H1 (cell line): ENCODE data around the gene WDR64. TPM values are rescaled to one million over a fixed set of nuclear protein-coding genes. Genes with fewer than 3 reads are reported as not detected.

Experiments used
- CTCF ChIA-PET: fragments of 300-600 bp; sonication (Branson Sonifier 250); formaldehyde crosslinking; loops from one replicate; lab custom pipeline; 2021; ENCODE audit not compliant: partially characterized antibody; lab: Charles Lee
- POLR2A ChIA-PET: fragments of 300-600 bp; sonication (Branson Sonifier 250); formaldehyde crosslinking; loops from one replicate; lab custom pipeline; 2021; ENCODE audit warnings: inconsistent platforms; ENCODE audit not compliant: partially characterized antibody; lab: Charles Lee
- DNase-seq, 2 experiments: peaks; one replicate each; pipeline versions ENCODE4 v3.0.0 to v3.0.0-alpha.2; 2010 to 2022; ENCODE audit warnings: low spot score in 2 of 2, low read depth in 1 of 2, mixed read lengths in 1 of 2
- FAIRE-seq: peaks from 2 replicates; lab custom pipeline; 2011; peaks lifted over from hg19 to GRCh38; lab: Jason Lieb, UNC
- H2AFZ ChIP-seq: 2 replicates; pipeline ENCODE4 v1.8.1; 2012; ENCODE audit warnings: low read length, inconsistent platforms
- H2AK5ac ChIP-seq: 2 replicates; pipeline ENCODE4 v1.6.1; 2013; ENCODE audit warnings: low read depth, low read length
- H2BK120ac ChIP-seq: replicated peaks from 2 replicates; pipeline ENCODE3; 2013; ENCODE audit warnings: low read depth, low read length, inconsistent platforms
- H2BK12ac ChIP-seq: 2 replicates; pipeline ENCODE4 v1.6.1; 2013; ENCODE audit warnings: low read depth, low read length
- H2BK15ac ChIP-seq: 2 replicates; pipeline ENCODE4 v1.6.1; 2013; ENCODE audit warnings: low read length
- H2BK20ac ChIP-seq: 2 replicates; pipeline ENCODE4 v1.6.1; 2013; ENCODE audit warnings: low read length
- H2BK5ac ChIP-seq: 2 replicates; pipeline ENCODE4 v1.6.1; 2013; ENCODE audit warnings: low read depth, low read length
- H3K14ac ChIP-seq: 2 replicates; pipeline ENCODE4 v1.6.1; 2013; ENCODE audit warnings: inconsistent platforms; ENCODE audit not compliant: insufficient read length
- H3K18ac ChIP-seq: 2 replicates; pipeline ENCODE4 v1.6.1; 2013; ENCODE audit warnings: low read length; ENCODE audit errors: extremely low read depth
- H3K23ac ChIP-seq: 2 replicates; pipeline ENCODE4 v1.6.1; 2013; ENCODE audit warnings: inconsistent platforms; ENCODE audit not compliant: insufficient read length
- H3K23me2 ChIP-seq: 2 replicates; pipeline ENCODE4 v1.6.1; 2013; ENCODE audit warnings: low read depth, low read length
- H3K27ac ChIP-seq: 2 replicates; pipeline ENCODE4 v1.6.1; 2011; ENCODE audit warnings: low read depth, low read length, inconsistent platforms
- H3K27me3 ChIP-seq, 4 experiments: replicated peaks in 1 of 4; 1 replicate in 1 of 4; 2 replicates in 3 of 4; pipeline versions ENCODE4 v1.6.1 to v1.8.1; 2011 to 2013; ENCODE audit warnings: low read length in 3 of 4, mild to moderate bottlenecking in 3 of 4, inconsistent platforms in 2 of 4, mixed read lengths in 2 of 4, moderate library complexity in 1 of 4; ENCODE audit not compliant: control insufficient read depth in 3 of 4, insufficient read depth in 3 of 4; ENCODE audit errors: extremely low read depth in 1 of 4
- H3K36me3 ChIP-seq, 4 experiments: 2 replicates each; pipeline versions ENCODE4 v1.6.1 to v1.8.1; 2011 to 2013; ENCODE audit warnings: mild to moderate bottlenecking in 4 of 4, low read length in 3 of 4, moderate library complexity in 2 of 4, control low read depth in 1 of 4, inconsistent platforms in 1 of 4; ENCODE audit not compliant: insufficient read depth in 4 of 4, control insufficient read depth in 2 of 4
- H3K4ac ChIP-seq: replicated peaks from 2 replicates; pipeline ENCODE3; 2013; ENCODE audit warnings: low read length, low read depth, mixed read lengths, inconsistent platforms; ENCODE audit not compliant: insufficient read length
- H3K4me1 ChIP-seq, 4 experiments: replicated peaks in 1 of 4; 1 replicate in 1 of 4; 2 replicates in 3 of 4; pipeline versions ENCODE4 v1.6.1 to v1.8.1; 2011 to 2013; ENCODE audit warnings: low read length in 3 of 4, inconsistent platforms in 2 of 4, mixed read lengths in 1 of 4; ENCODE audit not compliant: insufficient read depth in 4 of 4, control insufficient read depth in 3 of 4
- H3K4me2 ChIP-seq, 2 experiments: 2 replicates each; pipeline versions ENCODE4 v1.6.1 to v1.8.1; 2011 to 2013; ENCODE audit warnings: low read depth in 2 of 2, low read length in 2 of 2, control low read depth in 1 of 2, inconsistent platforms in 1 of 2, mild to moderate bottlenecking in 1 of 2; ENCODE audit not compliant: insufficient read depth in 1 of 2
- H3K4me3 ChIP-seq, 4 experiments: fragments of 200-600, 300-600 bp in 1 of 4; sonication (generic), shearing (Covaris generic), sonication (Bioruptor Twin) in 1 of 4; 2 replicates each; pipeline versions ENCODE4 v1.5.1 to v1.8.1; 2011 to 2016; ENCODE audit warnings: low read length in 4 of 4, low read depth in 3 of 4, control low read depth in 2 of 4, inconsistent platforms in 2 of 4, mild to moderate bottlenecking in 2 of 4, mixed read lengths in 1 of 4, moderate library complexity in 1 of 4; ENCODE audit not compliant: insufficient read depth in 2 of 4; ENCODE audit errors: extremely low read depth in 1 of 4
- H3K56ac ChIP-seq: replicated peaks from 2 replicates; pipeline ENCODE3; 2013; ENCODE audit warnings: low read depth, mild to moderate bottlenecking, mixed read lengths, low read length, inconsistent platforms; ENCODE audit not compliant: insufficient read length
- H3K79me1 ChIP-seq: 2 replicates; pipeline ENCODE4 v1.6.1; 2013; ENCODE audit warnings: low read depth, low read length, control low read depth
- H3K79me2 ChIP-seq, 2 experiments: 2 replicates each; pipeline versions ENCODE4 v1.6.1 to v1.8.1; 2012 to 2013; ENCODE audit warnings: low read length in 2 of 2, mild to moderate bottlenecking in 2 of 2, inconsistent platforms in 1 of 2; ENCODE audit not compliant: insufficient read depth in 2 of 2, control insufficient read depth in 1 of 2
- H3K9ac ChIP-seq, 4 experiments: replicated peaks in 1 of 4; 1 replicate in 1 of 4; 2 replicates in 3 of 4; pipeline versions ENCODE4 v1.6.1 to v1.8.1; 2011 to 2013; ENCODE audit warnings: low read depth in 3 of 4, low read length in 3 of 4, control low read depth in 2 of 4, mild to moderate bottlenecking in 2 of 4, moderate library complexity in 2 of 4, inconsistent platforms in 1 of 4; ENCODE audit errors: extremely low read depth in 1 of 4
- H3K9me3 ChIP-seq, 2 experiments: 2 replicates each; pipeline versions ENCODE4 v1.6.1 to v1.8.1; 2012 to 2013; ENCODE audit warnings: mild to moderate bottlenecking in 2 of 2, moderate library complexity in 2 of 2, control low read depth in 1 of 2, inconsistent platforms in 1 of 2, low read depth in 1 of 2, low read length in 1 of 2, mixed read lengths in 1 of 2; ENCODE audit not compliant: insufficient read depth in 2 of 2
- H4K20me1 ChIP-seq, 2 experiments: replicated peaks in 1 of 2; 2 replicates each; pipeline versions ENCODE3 to v1.8.1; 2011 to 2013; ENCODE audit warnings: inconsistent platforms in 2 of 2, low read length in 2 of 2, mild to moderate bottlenecking in 1 of 2; ENCODE audit not compliant: insufficient read depth in 2 of 2, control insufficient read depth in 1 of 2
- H4K5ac ChIP-seq: 2 replicates; pipeline ENCODE4 v1.6.1; 2013; ENCODE audit warnings: low read length, low read depth, mixed read lengths, inconsistent platforms; ENCODE audit not compliant: insufficient read length
- H4K8ac ChIP-seq: 2 replicates; pipeline ENCODE4 v1.8.0; 2013; ENCODE audit warnings: mild to moderate bottlenecking, moderate library complexity, low read length, inconsistent platforms; ENCODE audit not compliant: insufficient read depth; ENCODE audit errors: extremely low read depth
- H4K91ac ChIP-seq: replicated peaks from 2 replicates; pipeline ENCODE3; 2013; ENCODE audit warnings: low read length, mixed read lengths, inconsistent platforms; ENCODE audit not compliant: insufficient read length
- BACH1 ChIP-seq: IDR thresholded peaks from 2 replicates; pipeline ENCODE4 v1.6.1; 2012; ENCODE audit warnings: low read length, improper control_type of control experiment
- CHD2 ChIP-seq: IDR thresholded peaks from 2 replicates; pipeline ENCODE4 v1.6.1; 2012; ENCODE audit warnings: low read length, improper control_type of control experiment
- CREB1 ChIP-seq: IDR thresholded peaks from 2 replicates; pipeline ENCODE4 v1.6.1; 2012; ENCODE audit warnings: inconsistent platforms
- GABPA ChIP-seq: IDR thresholded peaks from 2 replicates; pipeline ENCODE4 v1.6.1; 2011; ENCODE audit warnings: mild to moderate bottlenecking, low read length, moderate library complexity, borderline replicate concordance; ENCODE audit not compliant: insufficient read depth
- JUN ChIP-seq: IDR thresholded peaks from 2 replicates; pipeline ENCODE4 v1.6.1; 2011; ENCODE audit warnings: low read depth, mild to moderate bottlenecking, improper control_type of control experiment, low read length
- JUND ChIP-seq: IDR thresholded peaks from 2 replicates; pipeline ENCODE4 v1.6.1; 2011; ENCODE audit warnings: mild to moderate bottlenecking, improper control_type of control experiment, low read length
- KDM1A ChIP-seq: fragments of 200-600, 300-600 bp; sonication (generic); IDR thresholded peaks from 2 replicates; pipeline ENCODE4 v1.7.1; 2016; ENCODE audit warnings: mild to moderate bottlenecking, low read length, borderline replicate concordance
- NANOG ChIP-seq: IDR thresholded peaks from 2 replicates; pipeline ENCODE4 v1.6.1; 2011; ENCODE audit warnings: low read length, low read depth, mild to moderate bottlenecking, inconsistent platforms; ENCODE audit not compliant: insufficient read depth, poor library complexity, severe bottlenecking
- NRF1 ChIP-seq: IDR thresholded peaks from 2 replicates; pipeline ENCODE4 v1.6.1; 2011; ENCODE audit warnings: mild to moderate bottlenecking, low read depth, low read length, improper control_type of control experiment
- POU5F1 ChIP-seq: IDR thresholded peaks from 2 replicates; pipeline ENCODE4 v1.6.1; 2011; ENCODE audit warnings: low read depth, mild to moderate bottlenecking, low read length, moderate library complexity
- RAD21 ChIP-seq, 2 experiments: IDR thresholded peaks in 1 of 2; conservative IDR thresholded peaks in 1 of 2; 2 replicates each; pipeline ENCODE4 v1.6.1; 2011; ENCODE audit warnings: low read depth in 2 of 2, low read length in 2 of 2, improper control_type of control experiment in 1 of 2, inconsistent platforms in 1 of 2, mild to moderate bottlenecking in 1 of 2, moderate library complexity in 1 of 2
- RBBP5 ChIP-seq: IDR thresholded peaks from 2 replicates; pipeline ENCODE4 v1.7.1; 2012; ENCODE audit warnings: low read depth, mild to moderate bottlenecking, inconsistent platforms, low read length, moderate library complexity, borderline replicate concordance
- RFX5 ChIP-seq: IDR thresholded peaks from 2 replicates; pipeline ENCODE4 v1.6.1; 2011; ENCODE audit warnings: low read depth, low read length, improper control_type of control experiment, borderline replicate concordance
- SIN3A ChIP-seq, 2 experiments: IDR thresholded peaks in 1 of 2; conservative IDR thresholded peaks in 1 of 2; 2 replicates each; pipeline ENCODE4 v1.6.1; 2011 to 2012; ENCODE audit warnings: low read length in 2 of 2, improper control_type of control experiment in 1 of 2, low read depth in 1 of 2, mild to moderate bottlenecking in 1 of 2
- SUZ12 ChIP-seq: fragments of 200-600 bp; sonication (generic); IDR thresholded peaks from 2 replicates; pipeline ENCODE4 v1.6.1; 2012; ENCODE audit warnings: mild to moderate bottlenecking, inconsistent platforms, low read length, moderate library complexity, mixed read lengths
- polyA plus RNA-seq, 7 experiments: library from polyadenylated mRNA; depleted of rRNA in 3 of 7; stranded (reverse) in 5 of 7; unstranded in 2 of 7; fragments of >200 nt in 5 of 7; fragments of 200-250 nt in 2 of 7; gene quantifications; 1 replicate in 5 of 7; 2 replicates in 1 of 7; 4 replicates in 1 of 7; pipeline versions ENCODE4 v1.2.1 to v1.2.3, GENCODE V29; 2011 to 2013; ENCODE audit warnings: missing spikeins in 2 of 7, mixed read lengths in 2 of 7
- total RNA-seq: library from RNA; stranded (reverse); fragmentation: NEBNext Ultra II Directional; extraction: Animal tissue kit (Norgen Biotek cat#: 25700); gene quantifications from 2 replicates; pipeline ENCODE4 v1.2.1, GENCODE V29; 2021
- TF ChIP-seq, protein P1 (sequence below): IDR thresholded peaks from 2 replicates; pipeline ENCODE4 v1.6.1; 2012; ENCODE audit warnings: inconsistent platforms

Gene WDR64
- total and polyA plus RNA-seq, 2 of the 8 experiments (the other 6 are each of a cell fraction or from before 2014, with no cell fraction given): 0.02 TPM; not detected in 1

DNA sequence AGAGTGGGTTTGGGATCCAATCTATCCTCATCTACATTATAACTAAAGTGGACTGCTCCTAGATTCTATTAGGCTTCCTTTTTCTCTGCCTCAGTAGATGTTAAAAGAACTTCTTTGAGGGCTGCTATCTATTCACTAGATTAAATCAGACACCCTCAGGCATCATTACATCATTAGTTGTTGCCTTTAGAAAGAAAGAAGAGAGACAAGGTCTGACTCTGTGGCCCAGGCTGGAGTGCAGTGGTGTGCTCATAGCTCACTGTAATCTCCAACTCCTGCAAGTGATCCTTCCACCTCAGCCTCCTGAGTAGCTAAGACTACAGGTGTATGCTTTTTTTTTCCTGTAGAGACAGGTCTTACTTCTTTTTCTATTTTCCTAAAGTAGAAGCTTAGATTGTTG is 124.8 kb downstream of the WDR64 start:
- Histone ChIP-seq H3K79me2 (no peaks in the 10 kb centered on the region), H3K27me3 (no peaks in the 10 kb centered on the region), H4K91ac (no peak overlapping the region), H4K20me1 (no peaks in the 10 kb centered on the region), H3K23ac (no peak overlapping the region), H3K4me3 (no peak overlapping the region), H3K36me3 (no peaks in the 10 kb centered on the region), H2AFZ (no peak overlapping the region), H2BK15ac (no peak overlapping the region), H4K8ac (no peak overlapping the region), H2BK5ac (no peak overlapping the region), H3K27ac (no peak overlapping the region), H3K14ac (no peak overlapping the region), H3K18ac (no peak overlapping the region), H3K9me3 (no peaks in the 10 kb centered on the region), H2AK5ac (no peak overlapping the region), H3K23me2 (no peaks in the 10 kb centered on the region), H3K4ac (no peak overlapping the region), H3K4me1 (no peaks in the 10 kb centered on the region), H2BK12ac (no peak overlapping the region), H3K56ac (no peak overlapping the region), H3K4me2 (no peak overlapping the region), H2BK120ac (no peak overlapping the region), H3K79me1 (no peaks in the 10 kb centered on the region), H3K9ac (no peak overlapping the region), H2BK20ac (no peak overlapping the region), H4K5ac (no peak overlapping the region)
- CTCF ChIA-PET: interaction anchor here (0.6 kb wide), 1 partner anchor 732 kb away, joined by 3 read pairs; no protein-coding TSS in a partner anchor
- FAIRE-seq (no peak), DNase-seq (no peak)
- POLR2A ChIA-PET: no interaction called here
- no peak for TF ChIP-seq JUN
- TF ChIP-seq, protein P1, sequence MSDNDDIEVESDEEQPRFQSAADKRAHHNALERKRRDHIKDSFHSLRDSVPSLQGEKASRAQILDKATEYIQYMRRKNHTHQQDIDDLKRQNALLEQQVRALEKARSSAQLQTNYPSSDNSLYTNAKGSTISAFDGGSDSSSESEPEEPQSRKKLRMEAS: no peak
- no peak for TF ChIP-seq RBBP5
- no peak for TF ChIP-seq JUND
- no peak for TF ChIP-seq RAD21 (IDR thresholded peaks at IDR 0.05 in 1 of 2, conservative IDR thresholded peaks at IDR 0.05 in 1 of 2; ENCODE audit: low read depth in 2 of 2, low read length in 2 of 2)
- TF ChIP-seq BACH1: no peak
- TF ChIP-seq CHD2: no peak
- no peak for TF ChIP-seq SIN3A (conservative IDR thresholded peaks at IDR 0.05 in 1 of 2, IDR thresholded peaks at IDR 0.05 in 1 of 2; ENCODE audit: low read depth in 1 of 2, low read length in 2 of 2)
- TF ChIP-seq RFX5: no peak
- no peak for TF ChIP-seq POU5F1
- no peak for TF ChIP-seq SUZ12
- TF ChIP-seq CREB1: no peak
- TF ChIP-seq KDM1A: no peak
- no peak for TF ChIP-seq NANOG
- TF ChIP-seq GABPA: no peak
- TF ChIP-seq NRF1: no peak
